K562 (cell line): ENCODE results near the gene CTF1. TPM values are rescaled to one million over a fixed set of nuclear protein-coding genes. Genes with fewer than 3 reads are reported as not detected.

ENCODE experiments used
- BCOR ChIP-seq: fragments of 450-650 bp; IDR thresholded peaks from 2 replicates; pipeline ENCODE4 v1.6.1; 2016
- CBX2 ChIP-seq: fragments of 200-600 bp; sonication (generic); IDR thresholded peaks from one replicate; pipeline ENCODE4 v1.6.1; 2012; ENCODE audit warnings: mild to moderate bottlenecking, low read length, inconsistent platforms; ENCODE audit not compliant: insufficient read depth, poor library complexity, severe bottlenecking
- CLOCK ChIP-seq: fragments of 250-450 bp; sonication (Bioruptor Pico); IDR thresholded peaks from 2 replicates; pipeline ENCODE4 v1.4.0; 2020; ENCODE audit warnings: mild to moderate bottlenecking, moderate library complexity, borderline replicate concordance
- CTBP1 ChIP-seq: fragments of 450-650 bp; IDR thresholded peaks from 2 replicates; pipeline ENCODE4 v1.6.1; 2016; ENCODE audit warnings: borderline replicate concordance
- ELK1 ChIP-seq: sonication (generic); formaldehyde crosslinking; IDR thresholded peaks from 2 replicates; pipeline ENCODE4 v1.8.1; 2022; ENCODE audit warnings: missing genetic modification reagents
- FIP1L1 ChIP-seq: fragments of 200-400 bp; formaldehyde crosslinking; IDR thresholded peaks from 2 replicates; pipeline ENCODE4 v1.6.1; 2018; ENCODE audit warnings: mild to moderate bottlenecking, low read depth, low read length; ENCODE audit not compliant: poor library complexity, severe bottlenecking
- HMGN3 ChIP-seq: IDR thresholded peaks from 2 replicates; pipeline ENCODE4 v1.6.1; 2011; ENCODE audit warnings: borderline replicate concordance, low read depth, mild to moderate bottlenecking, mixed read lengths, low read length; ENCODE audit not compliant: insufficient read length; ENCODE audit errors: extremely low read depth
- HNRNPUL1 ChIP-seq: fragments of 200-400 bp; formaldehyde crosslinking; IDR thresholded peaks from 2 replicates; pipeline ENCODE4 v1.6.1; 2017; ENCODE audit warnings: low read length
- NRF1 ChIP-seq, 2 experiments: fragments of 450-650 bp; IDR thresholded peaks in 1 of 2; conservative IDR thresholded peaks in 1 of 2; 2 replicates each; pipeline ENCODE4 v1.6.1; 2014; ENCODE audit warnings: mild to moderate bottlenecking in 2 of 2
- PPARD ChIP-seq: fragments of 250-450 bp; sonication (Bioruptor Pico); IDR thresholded peaks from 2 replicates; pipeline ENCODE4 v1.8.0; 2022; ENCODE audit warnings: inconsistent platforms, mild to moderate bottlenecking, moderate library complexity
- RHOXF2B ChIP-seq: fragments of 250-450 bp; sonication (Bioruptor Pico); conservative IDR thresholded peaks from 2 replicates; pipeline ENCODE4 v1.5.1; 2021
- THAP12 ChIP-seq: fragments of 250-450 bp; sonication (Bioruptor Pico); IDR thresholded peaks from 2 replicates; pipeline ENCODE4 v1.9.0; 2021; ENCODE audit warnings: mild to moderate bottlenecking, inconsistent platforms
- ZFP36 ChIP-seq: fragments of 150-350 bp; IDR thresholded peaks from 2 replicates; pipeline ENCODE4 v1.6.1; 2018; ENCODE audit warnings: low read length, low read depth; ENCODE audit not compliant: partially characterized antibody
- ZNF217 ChIP-seq: sonication (generic); formaldehyde crosslinking; IDR thresholded peaks from 2 replicates; pipeline ENCODE4 v1.8.0; 2022; ENCODE audit warnings: mild to moderate bottlenecking, missing genetic modification reagents
- ZNF512 ChIP-seq: IDR thresholded peaks from 2 replicates; pipeline ENCODE4 v1.6.1; 2016; ENCODE audit warnings: missing genetic modification characterization, missing compliant biosample characterization
- polyA plus RNA-seq, 8 experiments: library from polyadenylated mRNA; depleted of rRNA in 4 of 8; stranded (reverse) in 5 of 8; unstranded in 3 of 8; fragments of >200 nt; fragmentation: Nextera tagmentation in 2 of 8; fragmentation: Illumina TruSeq in 1 of 8; extraction: Ambion mirVana in 2 of 8; extraction: Trizol in 1 of 8; gene quantifications; 2 replicates each; pipeline versions ENCODE4 v1.2.1 to v1.2.3, GENCODE V29; 2011 to 2014; ENCODE audit warnings: inconsistent platforms in 1 of 8, missing spikeins in 1 of 8
- total RNA-seq, 7 experiments: library from RNA; depleted of rRNA in 6 of 7; stranded (reverse); fragments of >200 nt in 6 of 7; fragmentation: Illumina TruSeq in 2 of 7; extraction: Trizol in 2 of 7; gene quantifications; 2 replicates each; pipeline versions ENCODE4 v1.2.1 to v1.2.3, GENCODE V29; 2011 to 2021; ENCODE audit warnings: low replicate concordance in 1 of 7
- TF ChIP-seq, protein P1 (sequence below): sonication (generic); formaldehyde crosslinking; IDR thresholded peaks from 2 replicates; pipeline ENCODE4 v1.8.1; 2023; ENCODE audit warnings: mild to moderate bottlenecking, missing genetic modification reagents

The CTF1 gene
- total and polyA plus RNA-seq, 9 of the 15 experiments (the other 6 are each of a cell fraction or from before 2014, with no cell fraction given), result 0.24 to 2.5 (median 0.44) TPM

DNA sequence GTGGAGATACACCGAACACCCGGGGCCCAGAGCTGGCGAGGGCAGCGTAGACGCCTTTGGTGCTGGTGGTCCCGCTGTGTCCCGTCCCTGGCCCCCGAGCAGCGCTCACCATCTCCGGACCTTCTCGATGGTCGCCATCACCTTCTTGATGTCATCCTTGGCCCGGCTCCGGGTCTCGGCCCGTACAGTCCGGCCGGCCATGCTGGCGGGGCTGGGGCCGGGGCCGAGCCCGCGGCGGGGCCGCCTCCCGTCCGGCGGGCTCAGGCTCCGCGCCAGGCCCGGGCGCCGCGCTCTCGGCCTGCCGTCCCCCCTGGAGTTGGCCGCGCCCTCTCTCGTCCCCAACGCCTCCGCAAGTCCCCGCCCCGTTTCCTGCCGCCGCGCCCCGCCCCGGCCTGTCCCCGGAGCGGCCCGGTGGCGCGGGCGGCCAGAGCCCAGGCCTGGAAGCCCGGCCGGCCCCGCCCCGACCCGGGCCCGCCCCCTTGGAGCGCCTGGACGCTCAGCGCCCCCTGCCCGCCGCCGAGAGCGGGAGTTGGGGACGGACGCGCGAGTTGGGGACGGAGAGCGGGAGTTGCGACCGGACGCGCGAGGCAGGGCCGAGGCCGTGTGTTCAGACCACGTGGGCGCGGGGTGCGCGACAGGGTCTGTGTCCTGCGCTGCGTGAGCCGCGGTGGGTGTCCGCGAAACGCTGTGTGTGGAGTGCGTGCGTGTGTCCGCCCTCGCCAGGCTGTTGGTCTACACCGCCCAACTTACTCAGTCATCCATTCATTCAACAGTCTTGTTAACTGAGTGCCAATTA lies 2.5 kb upstream of the CTF1 start, which contains the start of gene BCL7C (continued):
- TF ChIP-seq CLOCK (CRISPR knock-in tag), result no peak
- peak; percentile 16 for TF ChIP-seq BCOR
- no peak for TF ChIP-seq ZFP36
- no peak for TF ChIP-seq PPARD (CRISPR knock-in tag)
- TF ChIP-seq ZNF217 (CRISPR knock-in tag), result no peak
- TF ChIP-seq HNRNPUL1, result no peak
- peak; percentile 62 to 68 for TF ChIP-seq NRF1 (conservative IDR thresholded peaks at IDR 0.05 in 1 of 2, IDR thresholded peaks at IDR 0.05 in 1 of 2)
- TF ChIP-seq CTBP1, result peak; percentile 85; the same call in 1 of the 2 replicates
- TF ChIP-seq FIP1L1, result peak; percentile 79
- TF ChIP-seq, protein P1, sequence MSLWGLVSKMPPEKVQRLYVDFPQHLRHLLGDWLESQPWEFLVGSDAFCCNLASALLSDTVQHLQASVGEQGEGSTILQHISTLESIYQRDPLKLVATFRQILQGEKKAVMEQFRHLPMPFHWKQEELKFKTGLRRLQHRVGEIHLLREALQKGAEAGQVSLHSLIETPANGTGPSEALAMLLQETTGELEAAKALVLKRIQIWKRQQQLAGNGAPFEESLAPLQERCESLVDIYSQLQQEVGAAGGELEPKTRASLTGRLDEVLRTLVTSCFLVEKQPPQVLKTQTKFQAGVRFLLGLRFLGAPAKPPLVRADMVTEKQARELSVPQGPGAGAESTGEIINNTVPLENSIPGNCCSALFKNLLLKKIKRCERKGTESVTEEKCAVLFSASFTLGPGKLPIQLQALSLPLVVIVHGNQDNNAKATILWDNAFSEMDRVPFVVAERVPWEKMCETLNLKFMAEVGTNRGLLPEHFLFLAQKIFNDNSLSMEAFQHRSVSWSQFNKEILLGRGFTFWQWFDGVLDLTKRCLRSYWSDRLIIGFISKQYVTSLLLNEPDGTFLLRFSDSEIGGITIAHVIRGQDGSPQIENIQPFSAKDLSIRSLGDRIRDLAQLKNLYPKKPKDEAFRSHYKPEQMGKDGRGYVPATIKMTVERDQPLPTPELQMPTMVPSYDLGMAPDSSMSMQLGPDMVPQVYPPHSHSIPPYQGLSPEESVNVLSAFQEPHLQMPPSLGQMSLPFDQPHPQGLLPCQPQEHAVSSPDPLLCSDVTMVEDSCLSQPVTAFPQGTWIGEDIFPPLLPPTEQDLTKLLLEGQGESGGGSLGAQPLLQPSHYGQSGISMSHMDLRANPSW (CRISPR knock-in tag), result no peak; the same call in 1 of the 2 replicates
- TF ChIP-seq ZNF512, result no peak
- peak; percentile 58 for TF ChIP-seq HMGN3
- TF ChIP-seq RHOXF2B, result no peak
- TF ChIP-seq THAP12, result peak; percentile 87
- TF ChIP-seq CBX2, result no peak
- TF ChIP-seq ELK1 (CRISPR knock-in tag), result no peak
